Measurements from ENCODE around the gene ASPRV1.
"Not testable (repeated sequence)": the region's sequence is repeated elsewhere in the genome, so short reads cannot be mapped to it uniquely, and the experiment has no call there.

ASPRV1 gene

DNA sequence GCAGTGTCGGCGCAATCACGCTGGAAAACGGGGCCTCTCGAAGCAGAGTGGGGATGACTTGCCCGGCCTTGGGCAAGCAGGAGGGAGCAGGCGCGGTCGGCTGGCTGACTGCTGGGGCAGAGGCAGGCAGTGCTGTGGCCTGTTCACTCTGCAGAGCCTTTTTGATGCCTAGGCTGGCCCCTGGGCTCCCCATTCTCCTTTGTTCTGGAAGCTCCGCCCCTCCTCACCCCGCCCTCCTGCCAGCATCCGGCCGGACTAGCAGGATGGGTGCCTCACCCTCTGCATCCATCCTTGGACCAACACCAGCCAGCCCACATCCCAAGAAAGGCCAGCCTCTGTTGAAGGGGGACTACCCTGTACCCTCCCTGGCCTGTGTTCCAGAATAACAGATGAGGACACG lies at the start of gene ASPRV1:
TSS of gene ASPRV1 (minus strand) at position 136 of the 400 bp plus-strand sequence. CDS start 195 bp downstream, outside the sequence.
- no peak for DNase-seq

GRCh38 chr2:70010576-70011111 lies 49.2 kb upstream of the ASPRV1 start:
- no peak for DNase-seq

- no peak for DNase-seq
These were observed 48.5 kb upstream of the ASPRV1 start for GRCh38 chr2:70009762-70010575.

DNA sequence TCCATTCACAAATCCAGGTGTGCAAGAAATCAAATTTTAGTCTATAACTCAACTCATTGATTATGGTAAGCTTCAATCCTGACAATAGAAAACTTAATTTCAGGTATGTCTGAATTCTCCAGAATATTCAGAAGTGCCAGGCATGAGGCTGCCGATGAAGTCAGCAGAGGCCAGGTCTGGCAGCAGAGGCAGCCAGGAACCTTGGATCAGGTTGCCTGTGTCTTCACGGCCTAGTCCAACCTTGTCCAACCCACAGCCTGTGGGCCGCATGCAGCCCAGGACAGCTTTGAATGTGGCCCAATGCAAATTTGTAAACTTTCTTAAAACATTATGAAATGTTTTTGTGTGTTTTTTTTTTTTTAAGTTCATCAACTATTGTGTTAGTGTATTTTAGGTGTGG lies 46.9 kb upstream of the ASPRV1 start:
- no peak for DNase-seq

- DNase-seq = no peak
These were observed 45.7 kb upstream of the ASPRV1 start for GRCh38 chr2:70007151-70007550.

- DNase-seq = no peak
These were observed 45.0 kb upstream of the ASPRV1 start for GRCh38 chr2:70006447-70006784.

GRCh38 chr2:70005752-70006446 lies 44.5 kb upstream of the ASPRV1 start:
- no peak for DNase-seq

DNA sequence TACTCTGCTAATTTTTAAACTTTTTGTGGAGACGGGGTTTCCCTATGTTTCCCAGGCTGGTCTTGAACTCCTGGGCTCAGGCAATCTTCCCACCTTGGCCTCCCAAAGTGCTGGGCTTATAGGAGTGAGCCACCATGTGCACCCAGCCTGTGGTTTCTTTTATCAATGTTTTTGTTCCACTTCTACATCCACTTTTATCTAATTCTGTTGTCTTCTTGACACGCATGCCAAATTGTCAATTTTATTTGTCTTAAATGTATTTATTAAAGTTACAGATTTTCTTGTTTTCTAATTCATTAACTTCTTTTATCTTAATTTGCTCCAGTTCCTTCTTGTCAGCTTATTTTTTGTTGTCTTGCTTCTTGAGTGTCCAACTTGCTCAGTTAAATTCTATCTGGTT lies 43.8 kb upstream of the ASPRV1 start:
- DNase-seq = no peak

GRCh38 chr2:70003093-70003830 lies 41.8 kb upstream of the ASPRV1 start:
- DNase-seq = no peak

- DNase-seq = no peak
These were observed 40.9 kb upstream of the ASPRV1 start for GRCh38 chr2:70002241-70002899.

- not testable (repeated sequence) for DNase-seq
These were observed 39.1 kb upstream of the ASPRV1 start for GRCh38 chr2:70000529-70000928.

- DNase-seq = no peak
These were observed 37.3 kb upstream of the ASPRV1 start for GRCh38 chr2:69998761-69999160.

DNA sequence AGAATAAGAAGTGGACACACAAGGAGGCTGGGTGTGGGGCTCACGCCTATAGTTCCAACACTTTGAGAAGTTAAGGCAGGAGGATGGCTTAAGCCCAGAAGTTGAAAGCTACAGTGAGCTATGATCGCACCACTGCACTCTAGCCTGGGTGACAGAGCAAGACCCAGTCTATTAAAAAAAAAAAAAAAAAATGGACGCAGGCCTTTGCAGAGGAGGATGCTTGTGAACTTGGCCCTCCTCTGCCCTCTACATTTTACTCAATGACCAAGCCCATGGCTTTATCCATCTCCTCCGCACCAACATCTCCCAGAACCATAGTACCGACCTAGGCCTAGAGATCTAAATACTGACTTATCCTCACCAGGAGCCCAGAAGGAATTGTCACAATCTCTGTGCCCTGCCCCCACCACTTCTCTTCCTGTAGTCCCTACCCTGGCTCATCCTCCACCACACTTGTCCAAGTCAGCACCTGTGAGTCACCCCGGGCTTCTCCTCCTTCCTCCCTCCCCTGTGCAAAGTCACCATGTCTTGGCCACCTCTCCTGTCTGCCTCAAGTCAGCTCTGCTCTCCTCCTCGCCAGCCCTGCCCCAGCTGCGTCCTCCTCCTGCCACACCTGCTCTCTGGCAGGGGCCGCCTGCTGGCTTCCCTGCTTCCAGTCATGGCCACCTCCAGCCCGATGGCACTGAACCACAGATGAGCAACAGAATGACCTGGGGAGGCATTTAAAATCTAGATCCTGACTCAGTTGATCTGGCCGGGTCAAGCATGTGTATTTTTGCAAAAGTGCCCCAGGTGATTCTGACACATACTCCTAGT lies 35.8 kb upstream of the ASPRV1 start:
- DNase-seq = no peak

DNA sequence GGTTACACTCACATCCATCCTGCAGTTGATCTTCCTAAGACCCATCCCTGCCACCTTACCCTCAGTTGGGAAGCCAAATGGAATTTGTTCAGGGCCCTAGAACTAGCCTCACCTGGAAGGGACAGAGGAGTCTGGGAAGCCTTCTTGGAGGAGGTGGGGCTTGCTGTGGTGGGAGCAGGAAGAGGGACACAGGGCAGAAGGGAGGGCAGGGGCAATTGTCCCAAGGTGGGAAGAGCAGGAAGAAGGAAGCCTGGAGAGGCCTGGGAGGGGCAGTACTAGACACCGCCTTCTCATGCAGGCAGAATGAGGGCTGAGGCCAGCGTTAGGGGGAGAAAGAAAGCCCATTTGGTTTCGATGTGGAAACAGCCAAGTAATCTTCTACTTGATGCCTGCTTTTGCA lies 34.1 kb upstream of the ASPRV1 start:
- no peak for DNase-seq

DNA sequence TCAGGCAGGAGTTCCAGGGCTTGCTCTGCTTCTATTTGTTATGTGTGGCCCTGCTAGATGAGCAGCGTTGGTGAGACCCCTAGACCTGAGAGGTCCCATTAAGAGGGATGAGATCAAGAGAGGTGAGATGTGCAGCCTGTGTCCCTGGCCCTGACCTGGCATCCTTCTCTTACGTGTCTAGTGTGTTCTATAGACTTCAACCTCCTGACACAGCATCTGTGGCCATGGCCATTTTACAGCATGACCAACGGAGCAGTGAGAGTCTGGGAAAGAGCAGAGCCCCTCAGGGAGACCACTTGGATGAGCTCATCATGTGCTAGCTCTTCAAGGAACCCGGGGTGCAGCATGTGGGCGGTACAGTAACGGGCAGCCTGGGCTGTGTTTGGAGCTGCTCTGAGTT lies 32.7 kb upstream of the ASPRV1 start:
- DNase-seq = no peak

DNA sequence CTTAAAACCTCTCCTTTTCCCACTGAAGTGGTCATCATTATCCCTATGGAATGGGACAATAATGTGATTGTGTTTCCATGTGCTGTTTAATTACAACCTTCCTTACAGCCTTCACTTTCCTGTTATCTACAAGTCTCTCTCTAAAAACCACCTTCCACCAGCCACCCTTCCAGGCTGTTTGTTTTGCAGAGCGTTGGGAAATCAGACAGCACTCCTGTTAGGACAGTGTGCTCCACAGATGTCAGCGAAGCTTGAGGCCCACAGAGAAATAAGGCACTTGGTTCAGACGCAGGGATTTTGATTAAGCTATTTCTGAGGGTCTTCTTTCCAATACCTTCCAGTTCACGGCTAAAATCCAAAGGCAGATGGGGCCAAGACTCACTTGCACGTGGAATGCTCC lies 32.3 kb upstream of the ASPRV1 start:
- no peak for DNase-seq

- DNase-seq = no peak
These were observed 31.7 kb upstream of the ASPRV1 start for GRCh38 chr2:69993048-69993565.

GRCh38 chr2:69992310-69993047 lies 31.0 kb upstream of the ASPRV1 start:
- no peak for DNase-seq

DNA sequence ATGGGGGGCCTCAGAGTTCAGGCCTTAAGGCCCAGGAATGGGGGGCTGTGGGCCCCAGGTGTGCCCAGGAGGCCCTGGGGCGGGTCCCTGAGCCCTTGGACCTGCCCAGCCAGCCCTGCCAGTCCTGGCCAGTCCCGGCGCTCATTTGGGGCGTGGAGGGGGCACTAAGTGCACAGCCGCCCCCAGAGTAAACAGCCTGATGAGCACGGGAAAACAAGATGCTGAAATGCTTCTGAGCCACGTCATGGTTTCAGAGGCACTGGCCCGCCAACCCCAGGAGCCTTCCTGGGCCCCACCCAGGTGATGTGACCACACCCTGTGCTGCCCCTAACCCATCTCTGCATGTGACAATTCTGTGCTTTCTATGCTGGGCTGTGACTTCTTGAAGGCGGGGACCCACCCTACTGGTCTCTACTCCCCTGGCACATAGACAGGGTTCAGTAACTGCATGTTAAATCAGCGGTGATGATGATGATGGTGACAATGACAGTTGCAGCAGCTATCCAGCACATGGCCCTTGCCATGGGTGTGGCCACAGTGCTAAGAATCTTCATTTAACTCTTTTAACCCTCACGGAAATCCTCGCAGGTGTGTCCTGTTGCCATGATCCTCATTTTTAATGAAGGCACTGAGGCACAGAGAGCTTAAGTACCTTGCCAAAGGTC lies 28.1 kb upstream of the ASPRV1 start:
- no peak for DNase-seq

DNA sequence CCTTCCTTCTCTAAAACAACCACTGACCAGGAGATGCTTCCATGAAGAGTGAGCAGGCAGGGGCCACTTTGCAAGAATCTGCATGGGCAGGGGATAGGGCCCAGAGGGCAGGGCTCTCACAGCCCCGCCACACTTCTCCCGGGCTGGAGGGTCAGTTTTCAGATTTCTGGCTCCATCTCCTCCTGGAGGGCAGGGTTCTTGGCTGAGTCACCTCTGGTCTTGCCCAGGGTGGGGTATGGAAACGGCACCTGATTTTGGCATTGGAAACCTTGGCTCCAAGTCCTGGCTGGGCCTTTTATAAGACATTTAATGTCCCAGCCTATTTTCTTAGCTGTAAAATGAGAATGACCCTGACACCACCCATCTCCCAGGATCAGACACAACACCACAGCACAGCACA lies 27.6 kb upstream of the ASPRV1 start:
- DNase-seq = no peak
